Osteoblast (primary cell): ENCODE measurements around the gene HDAC4. TPM values are rescaled to one million over a fixed set of nuclear protein-coding genes. Genes with fewer than 3 reads are reported as not detected.
A peak's percentile ranks its signal among the peaks of the same experiment; 100 is the strongest.

Experiments used
- DNase-seq: peaks from one replicate; pipeline ENCODE4 v3.0.0; 2011; ENCODE audit warnings: low spot score, mixed read lengths; ENCODE audit not compliant: insufficient read length; ENCODE audit errors: missing footprints
- H2AFZ ChIP-seq: 2 replicates; pipeline ENCODE4 v1.6.0; 2011; ENCODE audit warnings: mild to moderate bottlenecking, low read length
- H3K27ac ChIP-seq: 2 replicates; pipeline ENCODE4 v1.5.1; 2011; ENCODE audit warnings: mild to moderate bottlenecking, low read depth, low read length, moderate library complexity
- H3K27me3 ChIP-seq: 2 replicates; pipeline ENCODE4 v1.6.0; 2012; ENCODE audit warnings: mild to moderate bottlenecking, control low read depth, inconsistent platforms, low read length, moderate library complexity; ENCODE audit not compliant: insufficient read depth
- H3K36me3 ChIP-seq: 2 replicates; pipeline ENCODE4 v1.5.1; 2011; ENCODE audit warnings: mild to moderate bottlenecking, low read length, control low read depth, moderate library complexity; ENCODE audit not compliant: insufficient read depth
- H3K4me1 ChIP-seq: 2 replicates; pipeline ENCODE4 v1.5.1; 2011; ENCODE audit warnings: mild to moderate bottlenecking, low read length, control low read depth, moderate library complexity; ENCODE audit not compliant: insufficient read depth
- H3K4me2 ChIP-seq: 2 replicates; pipeline ENCODE4 v1.6.0; 2011; ENCODE audit warnings: mild to moderate bottlenecking, low read length; ENCODE audit not compliant: insufficient read depth
- H3K4me3 ChIP-seq: fragments of 200-600 bp; sonication (generic); 3 replicates; pipeline ENCODE4 v1.5.1; 2012; ENCODE audit warnings: mild to moderate bottlenecking, low read length, inconsistent platforms; ENCODE audit not compliant: insufficient read depth
- H3K79me2 ChIP-seq: 2 replicates; pipeline ENCODE4 v1.6.0; 2012; ENCODE audit warnings: mild to moderate bottlenecking, low read length, control low read depth, inconsistent platforms; ENCODE audit not compliant: insufficient read depth
- H3K9me3 ChIP-seq: 2 replicates; pipeline ENCODE4 v1.5.1; 2011; ENCODE audit warnings: low read depth, low read length, control low read depth
- H4K20me1 ChIP-seq: 2 replicates; pipeline ENCODE4 v1.6.0; 2012; ENCODE audit warnings: mild to moderate bottlenecking, low read length, control low read depth; ENCODE audit not compliant: insufficient read depth
- total RNA-seq: library from RNA; depleted of rRNA; stranded (reverse); fragments of >200 nt; gene quantifications from 2 replicates; pipeline ENCODE4 v1.2.3, GENCODE V29; 2012
- TF ChIP-seq, protein P1 (sequence below): IDR thresholded peaks from 2 replicates; pipeline ENCODE4 v1.5.1; 2011; ENCODE audit warnings: mild to moderate bottlenecking, low read depth, low read length, moderate library complexity; ENCODE audit errors: extremely low read depth

HDAC4 gene
- total RNA-seq, 1 donor, result 30.8 TPM

DNA sequence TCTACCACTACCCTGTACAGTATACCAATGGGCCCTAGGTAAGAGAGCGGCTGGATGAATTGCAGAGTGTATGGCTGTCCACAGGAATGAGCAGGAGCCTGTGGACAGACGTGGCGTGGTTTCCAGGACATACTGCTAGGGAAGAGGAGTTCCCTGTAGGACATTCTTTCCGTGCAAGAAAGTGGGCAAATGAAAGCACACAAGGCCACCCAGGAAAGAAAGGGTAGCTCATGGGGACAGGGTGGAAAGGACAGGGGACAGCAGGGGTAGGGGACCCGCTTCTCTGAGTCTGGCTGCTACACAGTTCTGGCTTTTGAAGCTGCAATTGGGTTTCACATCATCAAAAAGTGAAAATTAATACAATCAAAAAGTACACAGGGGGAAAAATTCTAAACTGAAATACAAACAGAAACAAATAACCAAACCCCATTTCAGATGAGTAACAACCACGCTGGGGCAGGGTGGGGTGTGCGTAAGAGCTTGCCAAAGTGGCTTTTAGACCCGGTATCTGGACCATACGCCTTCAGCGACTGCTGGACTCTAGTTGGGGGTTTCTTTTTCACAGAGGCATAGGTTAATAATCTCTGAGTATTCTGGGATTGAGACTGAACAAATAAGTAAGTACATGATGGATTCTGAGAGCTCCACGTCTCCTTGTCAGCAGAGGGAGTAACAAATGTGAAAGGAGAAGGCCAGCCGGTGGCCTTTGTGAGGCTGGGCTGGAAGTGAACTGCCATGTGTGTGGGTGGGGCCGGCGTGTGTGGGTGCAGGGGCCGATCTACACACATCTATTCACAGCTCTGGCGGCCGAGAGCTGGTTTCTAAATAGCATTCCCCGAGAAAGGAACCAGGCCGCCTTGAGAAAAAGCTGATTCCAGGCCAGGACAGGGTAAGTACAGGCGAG is 84.0 kb downstream of the HDAC4 start:
- H3K4me2 ChIP-seq, result peak overlapping the region; percentile 73
- H4K20me1 ChIP-seq, result no peaks in the 10 kb centered on the region
- TF ChIP-seq, protein P1, sequence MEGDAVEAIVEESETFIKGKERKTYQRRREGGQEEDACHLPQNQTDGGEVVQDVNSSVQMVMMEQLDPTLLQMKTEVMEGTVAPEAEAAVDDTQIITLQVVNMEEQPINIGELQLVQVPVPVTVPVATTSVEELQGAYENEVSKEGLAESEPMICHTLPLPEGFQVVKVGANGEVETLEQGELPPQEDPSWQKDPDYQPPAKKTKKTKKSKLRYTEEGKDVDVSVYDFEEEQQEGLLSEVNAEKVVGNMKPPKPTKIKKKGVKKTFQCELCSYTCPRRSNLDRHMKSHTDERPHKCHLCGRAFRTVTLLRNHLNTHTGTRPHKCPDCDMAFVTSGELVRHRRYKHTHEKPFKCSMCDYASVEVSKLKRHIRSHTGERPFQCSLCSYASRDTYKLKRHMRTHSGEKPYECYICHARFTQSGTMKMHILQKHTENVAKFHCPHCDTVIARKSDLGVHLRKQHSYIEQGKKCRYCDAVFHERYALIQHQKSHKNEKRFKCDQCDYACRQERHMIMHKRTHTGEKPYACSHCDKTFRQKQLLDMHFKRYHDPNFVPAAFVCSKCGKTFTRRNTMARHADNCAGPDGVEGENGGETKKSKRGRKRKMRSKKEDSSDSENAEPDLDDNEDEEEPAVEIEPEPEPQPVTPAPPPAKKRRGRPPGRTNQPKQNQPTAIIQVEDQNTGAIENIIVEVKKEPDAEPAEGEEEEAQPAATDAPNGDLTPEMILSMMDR, result no peak
- no peaks in the 10 kb centered on the region for H3K9me3 ChIP-seq
- peaks cover 12% of the 10 kb centered on the region for H3K79me2 ChIP-seq
- H3K27me3 ChIP-seq, result no peaks in the 10 kb centered on the region
- peak overlapping the region; percentile 37 for H3K27ac ChIP-seq
- H3K36me3 ChIP-seq, result no peaks in the 10 kb centered on the region
- H2AFZ ChIP-seq, result peak overlapping the region; percentile 64
- peaks cover 6% of the 10 kb centered on the region for H3K4me1 ChIP-seq
- peak overlapping the region; percentile 36 for H3K4me3 ChIP-seq
- DNase-seq, result no peak

DNA sequence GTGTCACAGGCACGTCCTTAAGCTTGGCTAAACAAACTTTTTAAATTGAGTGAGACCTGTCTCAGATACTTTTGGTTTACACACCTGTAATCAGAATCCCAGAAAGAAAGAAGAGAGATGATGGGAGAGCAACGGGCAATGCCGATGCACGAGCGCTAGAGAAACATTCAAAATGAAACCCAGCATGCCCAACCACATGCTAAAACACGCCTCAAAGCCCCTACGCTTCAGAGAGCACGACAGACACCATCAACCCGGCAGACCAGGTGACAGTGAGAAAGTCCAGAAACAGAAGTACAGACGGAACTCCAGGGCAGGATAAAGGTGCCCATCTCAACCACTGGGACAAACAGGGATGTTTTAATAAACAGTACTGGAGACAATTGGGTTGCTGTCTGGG is 85.5 kb downstream of the HDAC4 start:
- Histone ChIP-seq H3K27me3 (no peaks in the 10 kb centered on the region), H3K79me2 (peaks cover 12% of the 10 kb centered on the region)

DNA sequence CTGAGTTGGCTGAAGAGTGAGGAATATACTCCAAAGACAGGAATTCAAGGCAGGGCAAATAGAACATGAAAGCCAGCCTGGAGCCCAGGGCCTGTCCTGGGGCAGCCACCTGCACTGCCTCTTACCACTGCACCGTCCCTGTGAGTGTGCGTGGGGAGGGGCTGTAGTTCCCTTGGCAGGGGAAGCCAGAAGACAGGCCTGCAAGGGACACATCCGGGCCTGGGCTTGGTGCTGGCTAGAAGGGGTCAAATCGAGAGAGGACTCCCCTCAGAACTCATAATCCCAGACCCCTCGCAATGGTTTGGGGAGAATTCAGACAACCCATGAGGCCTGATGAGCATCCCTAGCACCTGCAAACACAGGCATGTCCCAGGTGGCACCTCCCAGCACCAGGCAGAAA is 87.0 kb downstream of the HDAC4 start:
- H3K27me3 ChIP-seq, result no peaks in the 10 kb centered on the region
- no peaks in the 10 kb centered on the region for H4K20me1 ChIP-seq
- DNase-seq, result no peak
- peaks cover 18% of the 10 kb centered on the region for H3K79me2 ChIP-seq
- no peak overlapping the region for H3K4me3 ChIP-seq
- no peak overlapping the region for H3K27ac ChIP-seq
- H2AFZ ChIP-seq, result no peak overlapping the region
- no peak overlapping the region for H3K4me2 ChIP-seq
- H3K9me3 ChIP-seq, result no peaks in the 10 kb centered on the region
- no peaks in the 10 kb centered on the region for H3K36me3 ChIP-seq
- TF ChIP-seq, protein P1, result no peak
- peaks cover 12% of the 10 kb centered on the region for H3K4me1 ChIP-seq

More for the DNA sequence above, 85.5 kb downstream of the HDAC4 start:
- no peak overlapping the region for H2AFZ ChIP-seq
- H4K20me1 ChIP-seq, result no peaks in the 10 kb centered on the region
- peaks cover 6% of the 10 kb centered on the region for H3K4me1 ChIP-seq
- no peaks in the 10 kb centered on the region for H3K9me3 ChIP-seq
- H3K4me3 ChIP-seq, result no peak overlapping the region
- H3K4me2 ChIP-seq, result no peak overlapping the region
- DNase-seq, result no peak
- H3K27ac ChIP-seq, result no peak overlapping the region
- TF ChIP-seq, protein P1, result no peak
- H3K36me3 ChIP-seq, result no peaks in the 10 kb centered on the region
